Lower leg skin (tissue), 3 donors: ENCODE data around the gene CYB5B.

Experiments
- CTCF ChIP-seq, 3 donors: fragments of 450-650 bp; IDR thresholded peaks; one replicate each; pipeline ENCODE4 v1.5.1; 2016; ENCODE audit warnings: antibody characterized with exemption in 3 of 3, mild to moderate bottlenecking in 3 of 3, moderate library complexity in 2 of 3
- POLR2A ChIP-seq, 2 donors: fragments of 450-650 bp; IDR thresholded peaks; one replicate each; pipeline ENCODE4 v1.6.1; 2016 to 2017; ENCODE audit warnings: antibody characterized with exemption in 2 of 2, mild to moderate bottlenecking in 1 of 2, moderate library complexity in 1 of 2

DNA sequence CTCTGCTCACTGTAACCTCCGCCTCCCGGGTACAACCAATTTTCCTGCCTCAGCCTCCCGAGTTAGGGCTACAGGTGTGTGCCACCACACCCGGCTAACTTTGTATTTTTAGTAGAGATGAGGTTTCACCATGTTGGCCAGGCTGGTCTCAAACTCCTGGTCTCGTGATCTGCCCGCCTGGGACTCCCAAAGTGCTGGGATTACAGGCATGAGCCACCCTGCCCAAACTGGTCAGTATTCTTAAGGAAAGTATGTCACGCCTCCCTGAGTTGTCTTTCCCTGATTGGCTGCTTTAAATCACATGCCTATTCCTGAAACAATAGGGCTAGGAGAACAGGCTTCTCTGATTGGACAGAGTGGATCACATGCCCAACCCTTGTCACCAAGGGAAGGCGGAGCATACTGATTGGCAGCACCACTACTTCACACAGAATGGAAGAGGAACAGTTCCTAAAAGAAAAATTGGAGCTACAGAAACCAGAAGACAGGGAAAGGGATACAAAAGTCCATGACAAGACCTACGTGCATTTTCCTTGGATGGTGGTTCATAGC, 17.6 kb upstream of the CYB5B start:
- no peak for TF ChIP-seq CTCF (IDR thresholded peaks at IDR 0.05)
- no peak for TF ChIP-seq POLR2A (IDR thresholded peaks at IDR 0.05)
